HepG2 (cell line): Measurements from ENCODE around the gene RASGRF1. TPM values are rescaled to one million over a fixed set of nuclear protein-coding genes. Genes with fewer than 3 reads are reported as not detected.

ENCODE experiments used
- DMTF1 ChIP-seq: sonication (generic); formaldehyde crosslinking; IDR thresholded peaks from 2 replicates; pipeline ENCODE4 v1.4.0; 2020; ENCODE audit warnings: mild to moderate bottlenecking, missing genetic modification reagents
- MED8 ChIP-seq: sonication (generic); formaldehyde crosslinking; IDR thresholded peaks from 2 replicates; pipeline ENCODE4 v1.8.1; 2023; ENCODE audit warnings: mild to moderate bottlenecking, missing genetic modification reagents; ENCODE audit not compliant: insufficient replicate concordance
- NFKB2 ChIP-seq: sonication (generic); formaldehyde crosslinking; IDR thresholded peaks from 2 replicates; pipeline ENCODE4 v1.4.0; 2020; ENCODE audit warnings: missing genetic modification reagents, borderline replicate concordance
- SP2 ChIP-seq: sonication (generic); formaldehyde crosslinking; IDR thresholded peaks from 2 replicates; pipeline ENCODE4 v1.5.1; 2020; ENCODE audit warnings: mild to moderate bottlenecking, missing genetic modification reagents
- ZBTB40 ChIP-seq, 2 experiments: fragments of 450-650 bp in 1 of 2; sonication (generic) in 1 of 2; formaldehyde crosslinking in 1 of 2; IDR thresholded peaks; 2 replicates each; pipeline versions ENCODE4 v1.6.1 to v1.8.0; 2016 to 2022; ENCODE audit warnings: antibody characterized with exemption in 1 of 2, mild to moderate bottlenecking in 1 of 2, missing genetic modification reagents in 1 of 2
- ZHX2 ChIP-seq, 2 experiments: sonication (generic) in 1 of 2; formaldehyde crosslinking in 1 of 2; IDR thresholded peaks; 2 replicates each; pipeline versions ENCODE4 v1.6.1 to v1.9.0; 2014 to 2022; ENCODE audit warnings: antibody characterized with exemption in 1 of 2, borderline replicate concordance in 1 of 2, inconsistent platforms in 1 of 2, low read depth in 1 of 2, missing genetic modification reagents in 1 of 2
- ZNF639 ChIP-seq: conservative IDR thresholded peaks from 2 replicates; pipeline ENCODE4 v1.6.1; 2018; ENCODE audit warnings: missing genetic modification reagents
- polyA plus RNA-seq, 8 experiments: library from polyadenylated mRNA; depleted of rRNA in 3 of 8; stranded (reverse) in 7 of 8; unstranded in 1 of 8; fragments of >200 nt; fragmentation: Illumina TruSeq in 4 of 8; extraction: Trizol in 4 of 8; gene quantifications; 2 replicates each; pipeline versions ENCODE4 v1.2.1 to v1.2.3, GENCODE V29; 2011 to 2016; ENCODE audit warnings: low read depth in 4 of 8, missing spikeins in 1 of 8, mixed read lengths in 1 of 8; ENCODE audit not compliant: insufficient read depth in 1 of 8
- total RNA-seq, 5 experiments: library from RNA; depleted of rRNA; stranded (reverse); fragments of >200 nt; fragmentation: Illumina TruSeq; extraction: Trizol; gene quantifications; 2 replicates each; pipeline ENCODE4 v1.2.3, GENCODE V29; 2016; ENCODE audit warnings: low read depth in 1 of 5

Gene RASGRF1
- total and polyA plus RNA-seq, 2 of the 13 experiments (the other 11 are each of a cell fraction or from before 2014, with no cell fraction given): 0.55 to 3.0 TPM

GRCh38 chr15:78988361-78988911 is 102.1 kb downstream of the RASGRF1 start (continued):
- no peak for TF ChIP-seq ZBTB40 (IDR thresholded peaks at IDR 0.05)
- TF ChIP-seq ZBTB40 (CRISPR knock-in tag; IDR thresholded peaks at IDR 0.05): peak; percentile 68
- no peak for TF ChIP-seq ZHX2 (IDR thresholded peaks at IDR 0.05; ENCODE audit: low read depth)
- TF ChIP-seq ZHX2 (CRISPR knock-in tag; IDR thresholded peaks at IDR 0.05; ENCODE audit: borderline replicate concordance): no peak
- peak; percentile 84; the same call in 1 of the 2 replicates for TF ChIP-seq NFKB2 (CRISPR knock-in tag)
- no peak for TF ChIP-seq DMTF1 (CRISPR knock-in tag)
- peak; percentile 51 for TF ChIP-seq MED8 (CRISPR knock-in tag)
- TF ChIP-seq SP2 (CRISPR knock-in tag): no peak
- TF ChIP-seq ZNF639 (CRISPR knock-in tag): no peak
